A549 (cell line): ENCODE results near the gene PKLR.

Source experiments
- CBX8 ChIP-seq: fragments of 200-600 bp; sonication (generic); IDR thresholded peaks from 2 replicates; pipeline ENCODE4 v1.6.1; 2016
- CTCF ChIP-seq: fragments of >200 bp; sonication (Bioruptor Twin); formaldehyde crosslinking; IDR thresholded peaks from 3 replicates; pipeline ENCODE4 v1.5.1; 2016
- EHMT2 ChIP-seq: fragments of 200-600 bp; sonication (generic); IDR thresholded peaks from 2 replicates; pipeline ENCODE4 v1.6.1; 2016; ENCODE audit warnings: antibody characterized with exemption, low read depth, mild to moderate bottlenecking, moderate library complexity
- ELK1 ChIP-seq: fragments of 150-350 bp; IDR thresholded peaks from 2 replicates; pipeline ENCODE4 v1.6.1; 2014; ENCODE audit warnings: low read depth, mild to moderate bottlenecking, low read length
- FOSL2 ChIP-seq, 2 experiments: fragments of 450-650 bp in 1 of 2; fragments of >200 bp in 1 of 2; sonication (Bioruptor Twin) in 1 of 2; formaldehyde crosslinking; IDR thresholded peaks; 2 replicates each; pipeline versions ENCODE4 v1.5.0 to v1.6.1; 2016 to 2020; ENCODE audit warnings: mild to moderate bottlenecking in 1 of 2, moderate library complexity in 1 of 2
- GATA3 ChIP-seq: IDR thresholded peaks from 2 replicates; pipeline ENCODE4 v1.6.1; 2012; ENCODE audit warnings: borderline replicate concordance
- JUN ChIP-seq, 2 experiments: fragments of >200 bp; sonication (Bioruptor Twin); formaldehyde crosslinking; IDR thresholded peaks; 2 replicates in 1 of 2; 3 replicates in 1 of 2; pipeline ENCODE4 v1.6.1; 2016 to 2017
- MYC ChIP-seq: IDR thresholded peaks from 2 replicates; pipeline ENCODE4 v1.6.1; 2012; ENCODE audit warnings: mild to moderate bottlenecking, inconsistent platforms, low read length, improper control_type of control experiment, borderline replicate concordance
- NFE2L2 ChIP-seq: fragments of 150-350 bp; conservative IDR thresholded peaks from 2 replicates; pipeline ENCODE4 v1.6.1; 2014; ENCODE audit warnings: low read length
- POLR2A ChIP-seq: IDR thresholded peaks from 2 replicates; pipeline ENCODE4 v1.6.1; 2012; ENCODE audit warnings: mild to moderate bottlenecking, low read length
- RAD21 ChIP-seq, 2 experiments: fragments of >200 bp in 1 of 2; sonication (Bioruptor Twin) in 1 of 2; formaldehyde crosslinking in 1 of 2; IDR thresholded peaks in 1 of 2; conservative IDR thresholded peaks in 1 of 2; 2 replicates in 1 of 2; 3 replicates in 1 of 2; pipeline ENCODE4 v1.6.1; 2012 to 2018; ENCODE audit warnings: inconsistent platforms in 1 of 2
- RCOR1 ChIP-seq: fragments of 150-350 bp; IDR thresholded peaks from 2 replicates; pipeline ENCODE4 v1.6.1; 2014; ENCODE audit warnings: antibody characterized with exemption, low read length, low read depth
- REST ChIP-seq: fragments of 200-600 bp; sonication (generic); IDR thresholded peaks from 2 replicates; pipeline ENCODE4 v1.6.1; 2016; ENCODE audit warnings: antibody characterized with exemption, mild to moderate bottlenecking, moderate library complexity

GRCh38 chr1:155285631-155286044 is 15.6 kb downstream of the PKLR start:
- TF ChIP-seq NFE2L2 (no peak), ELK1 (no peak), CTCF (no peak), MYC (no peak), GATA3 (no peak), JUN (IDR thresholded peaks at IDR 0.05) (no peak), CBX8 (no peak), POLR2A (no peak), RAD21 (conservative IDR thresholded peaks at IDR 0.05 in 1 of 2, IDR thresholded peaks at IDR 0.05 in 1 of 2) (no peak), REST (no peak), EHMT2 (no peak), RCOR1 (no peak), FOSL2 (IDR thresholded peaks at IDR 0.05) (no peak), FOSL2 (CRISPR knock-in tag; IDR thresholded peaks at IDR 0.05) (no peak)
